NCI-H2196 (cell line): ENCODE measurements around the gene LSM3.

Source experiments
- DNase-seq: peaks from one replicate; lab custom pipeline; 2025; ENCODE audit not compliant: unreplicated experiment; lab: John Stamatoyannopoulos, UW

The LSM3 gene

DNA sequence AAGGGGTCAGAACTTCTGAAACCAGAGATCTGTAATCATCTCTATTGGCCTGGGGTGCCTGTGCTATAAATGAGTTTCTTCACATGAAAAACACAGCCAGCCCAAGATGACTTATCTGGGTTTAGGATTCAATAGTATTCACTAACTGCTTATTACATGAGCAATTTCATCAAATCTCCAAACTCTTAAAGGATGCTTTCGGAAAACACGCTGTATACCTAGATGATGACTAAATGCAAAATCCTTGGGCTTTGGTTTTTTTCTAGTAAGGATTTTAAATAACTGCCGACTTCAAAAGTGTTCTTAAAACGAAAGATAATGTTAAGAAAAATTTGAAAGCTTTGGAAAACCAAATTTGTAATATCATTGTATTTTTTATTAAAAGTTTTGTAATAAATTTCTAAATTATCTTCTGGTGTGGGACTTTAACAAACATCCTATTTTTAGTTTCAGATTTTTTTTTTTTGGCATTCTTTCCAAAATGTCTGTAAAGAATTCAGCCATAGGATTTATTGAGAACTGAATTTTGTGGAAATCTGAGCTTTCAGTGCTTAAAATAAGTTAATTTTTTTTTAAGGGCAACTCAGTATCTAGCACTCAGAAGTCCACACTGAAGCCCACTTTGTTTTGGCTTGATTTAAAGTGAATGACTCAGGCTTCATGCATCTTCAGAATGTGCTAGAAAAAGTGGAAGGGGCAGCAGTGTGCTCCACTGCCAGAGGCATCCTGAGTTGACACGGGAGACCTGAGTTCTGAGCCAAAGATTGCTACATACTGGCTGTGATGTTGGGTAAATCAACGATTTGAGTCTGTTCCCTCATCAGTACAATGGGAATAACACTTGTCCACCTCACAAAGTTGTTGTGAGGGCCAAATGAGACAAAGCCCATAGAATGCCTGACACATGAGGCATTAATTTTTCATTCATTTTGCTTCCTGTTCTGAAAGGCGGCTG is 35.1 kb upstream of the LSM3 start:
- DNase-seq = no peak

DNA sequence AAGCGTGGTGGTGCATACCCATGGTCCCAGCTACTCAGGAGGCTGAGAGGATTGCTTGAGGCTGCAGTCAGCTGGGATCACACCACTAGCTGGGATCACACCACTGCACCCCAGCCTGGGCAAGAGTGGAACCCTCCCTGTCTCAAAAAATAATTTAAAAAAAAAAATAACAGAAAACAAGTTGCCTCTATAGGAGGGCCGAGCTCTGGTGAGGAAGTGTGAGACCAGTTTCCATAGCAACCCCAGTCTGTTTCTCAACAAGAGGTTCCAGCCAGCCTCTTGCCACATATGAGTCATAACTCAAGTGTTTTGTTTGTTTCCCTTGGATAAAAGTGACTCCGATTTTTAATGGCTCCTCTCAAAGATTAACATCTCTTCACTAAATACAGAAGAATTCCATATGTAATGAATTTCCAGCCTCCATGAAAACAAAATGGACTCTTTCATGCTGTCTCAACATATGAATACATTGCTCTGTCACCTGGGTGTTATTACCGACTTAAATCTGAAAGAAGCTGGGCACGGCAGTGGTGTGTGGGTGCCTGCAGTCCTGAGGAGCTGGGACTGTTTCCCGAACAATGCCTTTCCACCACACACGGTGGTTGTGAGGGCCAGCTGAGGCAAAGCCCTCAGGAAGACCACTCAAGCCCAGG is 34.1 kb upstream of the LSM3 start:
- peak; percentile 73 for DNase-seq

DNA sequence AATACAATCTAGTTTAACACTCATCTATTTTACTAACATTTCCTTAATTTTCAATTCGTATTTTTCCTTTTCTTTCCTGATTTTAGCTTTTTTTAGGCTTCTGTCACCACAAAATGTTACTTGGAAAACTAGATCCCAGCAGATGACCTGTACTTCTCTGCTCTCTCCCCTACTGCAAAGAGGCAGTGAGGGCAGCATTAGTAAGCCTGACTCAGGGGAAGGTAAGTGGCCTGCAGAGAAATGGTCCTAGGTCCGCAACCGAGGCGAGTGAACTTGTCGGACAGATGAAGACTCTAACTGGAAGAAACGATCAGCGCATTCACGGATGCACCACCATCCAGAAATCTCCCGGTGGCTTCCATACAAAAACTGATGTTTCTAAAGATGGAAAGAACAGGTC is 33.4 kb upstream of the LSM3 start:
- DNase-seq = no peak

DNA sequence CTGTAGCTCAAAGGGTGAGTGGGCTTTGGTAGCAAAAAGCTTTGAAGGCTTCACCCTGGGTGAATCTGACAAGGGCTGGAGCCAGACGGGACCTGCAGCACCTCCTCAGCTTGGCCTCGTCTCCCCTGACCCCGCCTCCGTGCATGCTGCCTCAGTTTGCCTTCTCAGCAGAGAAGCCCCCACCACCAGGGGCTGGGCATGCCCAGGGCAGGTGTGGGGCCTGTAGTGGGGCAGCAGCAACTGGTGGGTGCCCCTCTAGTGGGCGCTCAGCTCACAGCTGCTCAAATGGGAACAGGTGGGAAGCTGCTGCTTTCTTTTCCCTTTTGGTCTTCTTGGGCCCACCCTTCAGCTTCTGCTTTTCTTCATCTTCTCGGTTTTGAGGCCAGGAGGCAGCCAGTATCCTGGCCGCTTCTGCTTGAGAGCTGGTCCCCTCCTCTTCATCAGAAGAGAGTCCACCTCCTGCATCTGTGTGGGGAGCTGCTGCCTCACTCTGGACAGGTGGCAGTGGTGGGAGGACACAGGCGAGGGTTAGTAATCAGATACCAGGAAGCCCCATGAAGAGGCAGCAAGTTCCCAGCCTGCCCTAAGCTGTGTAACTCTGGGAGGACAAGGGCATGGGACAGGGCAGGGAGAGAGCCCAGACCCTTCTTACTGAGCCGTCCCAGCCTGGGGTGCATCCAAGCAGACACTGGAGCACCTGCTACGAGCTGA is 32.8 kb upstream of the LSM3 start:
- DNase-seq = no peak

DNA sequence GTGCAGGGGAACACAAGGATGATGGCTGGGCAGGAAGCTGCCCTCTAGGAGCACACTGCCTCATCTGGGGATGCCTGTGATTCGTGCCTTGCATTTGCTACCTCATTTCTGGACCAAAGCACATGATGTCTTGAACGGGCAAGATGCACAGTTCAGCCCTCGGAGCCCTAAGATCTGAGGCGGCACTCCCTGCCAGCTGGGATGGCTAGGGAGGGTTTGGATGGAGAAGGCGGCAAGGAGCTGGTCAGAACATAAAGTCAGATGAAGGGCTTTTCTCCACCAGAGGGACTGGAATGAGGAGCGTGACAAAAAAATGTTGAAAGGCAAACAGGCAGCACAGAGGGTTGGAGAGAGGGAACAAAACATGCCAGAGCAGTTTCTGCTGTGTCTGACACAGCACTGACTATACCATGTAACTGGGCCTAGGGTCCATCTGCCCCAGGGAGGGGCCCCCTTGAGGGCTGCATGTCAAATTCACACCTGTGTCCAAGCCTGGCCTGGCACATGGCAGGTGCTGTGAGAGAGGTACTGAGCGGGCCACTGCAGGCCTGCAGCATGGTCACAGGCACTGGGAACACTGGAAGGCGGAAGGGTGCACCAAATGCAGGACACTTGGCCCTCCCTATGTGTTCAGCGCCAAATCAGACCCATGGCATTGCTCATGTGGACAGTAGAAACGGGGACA is 32.1 kb upstream of the LSM3 start:
- DNase-seq = no peak

DNA sequence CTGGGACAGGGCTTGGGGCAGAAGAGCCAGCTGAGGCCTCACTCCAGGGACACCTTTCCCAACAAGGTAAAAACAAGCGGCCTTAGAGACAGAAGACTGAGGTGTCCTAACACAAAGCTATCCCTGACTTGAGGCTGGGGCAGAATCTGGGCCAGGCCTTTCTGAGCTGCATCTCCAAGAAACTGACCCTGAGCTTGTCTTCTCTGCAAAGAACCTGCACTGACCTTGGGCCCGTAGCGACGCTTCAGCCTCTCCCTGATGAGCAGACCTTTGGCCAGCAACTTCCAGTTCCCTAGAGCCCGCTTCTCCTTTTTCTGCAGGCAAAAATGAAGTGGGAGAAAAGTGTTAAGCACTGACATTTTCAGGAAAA is 31.6 kb upstream of the LSM3 start:
- no peak for DNase-seq

DNA sequence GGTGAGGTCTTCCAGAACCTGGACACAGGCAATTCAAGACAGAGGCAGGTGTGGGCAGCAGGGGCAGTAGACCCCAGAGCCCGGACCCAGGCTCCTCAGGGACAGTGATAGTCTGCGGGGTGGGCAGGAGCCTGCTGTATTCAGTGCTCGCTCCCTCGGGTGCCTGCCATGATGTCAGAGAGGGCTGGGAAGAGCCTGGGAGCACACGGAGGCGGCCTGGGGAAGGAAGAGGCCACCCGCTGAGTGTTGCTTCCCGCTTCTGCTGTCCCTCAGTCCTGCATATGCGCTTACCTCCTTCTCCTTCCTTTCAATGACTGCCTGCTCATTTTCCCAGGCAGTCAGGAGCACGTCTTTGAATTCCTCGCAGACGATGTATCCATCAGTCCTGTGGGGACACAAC is 31.0 kb upstream of the LSM3 start:
- no peak for DNase-seq

DNA sequence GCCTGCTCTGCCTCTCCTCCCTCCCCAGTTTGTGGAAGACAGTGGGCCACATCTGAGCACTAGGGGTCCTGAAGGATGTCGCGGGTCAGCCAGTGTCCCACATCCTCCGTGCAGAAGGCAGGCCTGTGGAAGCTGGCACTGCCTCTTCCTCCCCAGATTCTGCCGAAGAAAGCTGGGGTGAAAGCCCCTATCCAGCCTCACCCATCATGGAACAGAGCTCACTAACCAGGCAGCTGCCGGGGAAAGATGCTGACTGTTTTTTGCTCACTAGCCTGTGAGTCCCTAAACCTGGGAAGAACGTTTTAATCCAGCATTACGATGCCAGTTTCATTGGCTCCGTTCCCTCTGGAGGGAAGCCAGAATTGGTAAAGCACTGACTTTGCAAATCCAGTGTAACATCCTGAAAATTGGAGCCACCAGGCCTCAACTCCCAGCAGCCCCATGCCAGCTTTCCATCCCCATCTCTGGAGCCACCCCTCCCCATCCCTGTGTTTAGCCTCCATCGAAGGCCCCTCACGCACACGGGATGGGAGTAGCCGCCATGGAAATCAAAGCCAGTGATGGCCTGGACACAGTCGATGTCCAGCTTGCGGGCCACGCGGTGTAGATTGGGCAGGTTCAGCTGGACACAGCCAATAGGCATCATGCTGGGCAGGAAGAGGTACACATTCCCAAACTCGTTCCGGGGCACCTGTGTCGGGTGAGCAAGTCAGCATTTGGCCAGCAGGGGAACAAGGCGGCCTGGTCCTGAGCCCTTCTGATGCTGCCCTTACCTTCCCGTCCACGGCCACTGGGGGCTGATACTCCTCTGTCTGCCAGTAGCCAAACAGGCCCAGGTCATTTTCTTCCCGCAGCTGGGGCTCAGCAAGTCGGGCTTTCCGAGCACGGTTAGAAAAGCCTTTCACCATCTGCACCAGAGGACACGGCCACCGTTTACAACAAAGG is 30.3 kb upstream of the LSM3 start:
- DNase-seq = peak; percentile 13

DNA sequence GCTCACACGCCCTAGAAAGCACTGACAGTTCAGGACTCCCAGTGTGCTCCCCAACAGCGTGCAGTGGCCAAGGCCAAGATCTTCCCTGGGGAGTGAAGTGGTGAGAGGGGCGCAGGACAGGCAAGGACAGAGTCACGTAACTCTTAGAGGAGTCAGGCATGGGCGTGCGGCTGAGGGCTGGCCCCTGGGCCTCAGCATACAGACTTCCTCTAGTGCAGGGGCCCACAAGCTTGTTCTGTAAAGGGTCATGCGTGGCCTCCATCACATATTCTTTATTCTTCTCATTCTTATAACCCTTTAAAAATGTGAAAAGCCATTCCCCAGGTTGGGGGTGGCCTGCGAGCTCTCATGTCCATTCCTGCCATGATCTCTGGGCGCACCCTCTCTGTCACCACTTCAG is 28.5 kb upstream of the LSM3 start:
- DNase-seq = no peak

DNA sequence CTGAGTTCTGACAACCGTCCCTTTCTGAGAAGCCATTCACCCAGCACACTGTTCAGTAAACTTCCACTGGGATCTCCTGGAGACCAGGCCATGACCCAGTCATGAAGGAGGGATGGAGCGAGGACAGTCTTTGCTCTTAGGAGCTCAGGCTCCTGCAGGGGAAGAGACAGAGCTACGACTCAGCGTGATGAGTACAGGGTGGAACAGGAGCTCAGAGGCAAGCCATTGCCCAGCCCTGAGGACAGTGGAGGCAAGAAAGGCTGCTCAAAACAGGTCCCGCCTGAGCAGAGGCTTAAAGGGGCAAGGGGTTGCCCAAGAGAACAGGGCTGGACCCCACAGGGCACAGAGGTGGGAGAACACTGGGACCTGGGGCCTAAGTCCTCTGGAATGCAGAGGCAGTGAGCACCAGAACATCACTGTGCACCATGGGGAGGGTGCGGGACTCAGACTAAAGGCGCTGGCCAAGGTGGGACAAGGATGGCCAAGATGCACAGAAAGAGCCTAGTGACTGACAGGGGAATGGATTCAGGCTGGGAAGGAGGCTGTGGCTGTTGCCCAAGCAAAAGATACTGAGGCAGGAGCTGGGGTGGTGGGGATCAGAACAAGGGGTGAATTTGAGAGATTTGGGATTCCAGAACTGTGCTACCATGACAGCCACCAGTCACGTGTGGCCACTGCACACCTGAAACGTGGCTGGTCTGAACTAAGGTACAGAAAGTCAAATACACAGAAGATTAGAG is 28.0 kb upstream of the LSM3 start:
- no peak for DNase-seq

DNA sequence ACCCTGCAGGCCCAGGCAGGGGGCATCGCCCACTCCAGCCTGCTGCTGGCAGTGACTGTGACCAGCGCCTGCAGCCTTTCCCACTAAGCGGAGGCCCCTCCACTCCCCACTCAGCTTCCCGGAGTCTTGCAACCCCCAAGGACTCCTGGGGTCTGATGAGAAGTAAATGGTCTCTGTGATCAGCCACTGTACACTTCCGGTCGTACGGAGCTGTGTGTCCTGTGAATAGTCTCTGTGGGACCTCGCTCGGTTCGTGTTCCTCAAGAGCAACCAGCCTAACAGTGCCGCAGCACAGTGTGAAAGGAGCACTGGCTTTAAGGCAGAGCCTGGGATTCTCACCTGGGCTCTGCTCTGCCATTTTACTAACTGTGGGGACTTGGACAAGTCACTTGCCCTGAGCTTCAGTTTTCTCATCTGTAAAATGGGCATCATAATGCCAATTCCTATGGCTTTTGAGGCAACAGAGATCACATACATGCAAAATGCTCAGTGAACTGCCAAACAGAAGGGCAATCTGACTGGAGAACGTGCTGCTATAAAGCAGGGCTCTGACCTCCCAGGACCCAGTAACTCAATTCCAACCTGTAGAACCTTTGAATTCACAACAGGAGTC is 27.0 kb upstream of the LSM3 start:
- no peak for DNase-seq

DNA sequence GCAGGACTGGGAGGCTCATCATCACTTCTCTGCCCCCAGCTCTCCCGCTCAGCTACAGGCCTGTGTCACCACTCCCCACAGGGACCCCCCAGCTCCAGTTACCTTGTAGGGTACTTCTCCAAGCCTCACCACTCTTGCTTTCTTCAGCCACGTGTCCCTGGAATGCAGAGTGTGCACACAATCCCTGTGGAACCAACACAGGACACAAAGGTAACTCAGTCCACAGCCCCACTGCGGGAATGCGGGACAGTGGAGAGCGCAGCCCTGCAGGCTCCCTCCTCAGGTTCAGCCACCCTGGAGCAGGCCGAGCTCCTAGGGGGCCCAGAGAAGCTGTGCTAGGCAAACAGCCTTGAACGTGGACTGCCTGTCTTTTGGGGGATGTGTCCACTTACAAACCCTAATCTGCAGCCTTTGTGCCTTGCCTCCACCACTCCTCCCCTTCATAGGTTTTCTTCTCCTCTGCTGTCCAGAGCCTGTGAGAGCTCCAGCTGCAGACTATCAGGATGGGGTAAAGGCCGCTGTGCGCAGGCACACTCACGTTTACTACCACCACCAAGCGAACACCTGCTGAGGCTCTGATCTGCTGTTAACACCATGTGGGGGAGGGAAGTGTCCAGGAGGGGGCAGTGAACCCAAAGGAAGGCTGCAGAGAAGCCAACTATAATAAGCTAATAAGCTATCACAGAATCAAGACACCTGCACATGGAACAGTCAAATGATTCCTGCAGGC is 26.2 kb upstream of the LSM3 start:
- DNase-seq = peak; percentile 6

DNA sequence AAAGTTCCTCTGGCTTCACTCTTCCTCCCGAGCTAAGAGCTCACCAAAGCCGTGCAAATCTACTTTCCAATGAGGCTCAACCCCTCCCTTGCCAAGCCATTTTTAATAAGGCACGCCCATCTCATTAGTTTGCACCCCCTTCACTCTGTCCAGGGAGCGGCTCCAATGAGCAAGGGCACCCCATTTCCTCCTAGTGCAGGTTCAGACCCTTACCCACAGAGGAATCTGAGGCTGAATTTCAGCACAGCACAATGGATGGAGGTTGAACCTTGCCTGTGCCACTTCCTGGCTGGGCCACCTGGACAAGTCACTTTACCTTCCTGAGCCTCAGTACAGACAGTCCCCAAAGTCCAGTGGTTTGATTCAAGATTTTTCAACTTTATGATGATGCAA is 25.7 kb upstream of the LSM3 start:
- no peak for DNase-seq

DNA sequence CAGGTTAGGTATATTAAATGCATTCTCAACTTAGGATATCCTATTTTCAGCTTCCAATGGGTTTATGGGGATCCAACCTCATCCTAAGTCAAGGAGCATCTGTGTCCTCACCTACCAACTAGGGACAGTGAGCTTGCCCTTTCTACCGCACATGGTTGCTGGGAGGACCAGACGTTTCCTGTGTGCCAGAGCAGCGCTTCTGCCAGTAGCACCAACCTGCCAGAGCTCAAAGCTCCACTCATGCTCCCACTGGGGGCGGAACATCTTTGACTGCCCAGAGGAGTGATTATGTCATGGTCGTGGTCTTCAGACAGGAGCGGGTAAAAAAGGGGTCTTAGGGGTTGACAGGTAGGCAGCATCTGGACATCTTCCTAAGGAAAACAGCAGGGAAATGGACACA is 25.0 kb upstream of the LSM3 start:
- no peak for DNase-seq

DNA sequence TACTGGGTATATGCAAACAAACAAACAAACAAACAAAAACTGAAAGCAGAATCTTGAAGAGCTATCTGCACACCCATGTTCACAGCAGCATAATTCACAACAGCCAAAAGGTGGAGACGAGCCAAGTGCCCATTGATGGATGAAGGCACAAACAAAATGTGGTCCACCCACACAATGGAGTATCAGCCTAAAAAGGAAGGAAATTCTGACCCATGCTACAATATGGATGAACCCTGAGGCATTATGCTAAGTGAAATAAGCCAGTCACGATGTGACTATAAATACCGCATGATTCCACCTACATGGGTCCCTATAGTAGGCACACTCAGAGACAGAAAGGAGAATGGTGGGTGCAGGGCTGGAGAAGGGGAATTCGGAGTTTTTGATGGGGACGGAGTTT is 24.3 kb upstream of the LSM3 start:
- no peak for DNase-seq

DNA sequence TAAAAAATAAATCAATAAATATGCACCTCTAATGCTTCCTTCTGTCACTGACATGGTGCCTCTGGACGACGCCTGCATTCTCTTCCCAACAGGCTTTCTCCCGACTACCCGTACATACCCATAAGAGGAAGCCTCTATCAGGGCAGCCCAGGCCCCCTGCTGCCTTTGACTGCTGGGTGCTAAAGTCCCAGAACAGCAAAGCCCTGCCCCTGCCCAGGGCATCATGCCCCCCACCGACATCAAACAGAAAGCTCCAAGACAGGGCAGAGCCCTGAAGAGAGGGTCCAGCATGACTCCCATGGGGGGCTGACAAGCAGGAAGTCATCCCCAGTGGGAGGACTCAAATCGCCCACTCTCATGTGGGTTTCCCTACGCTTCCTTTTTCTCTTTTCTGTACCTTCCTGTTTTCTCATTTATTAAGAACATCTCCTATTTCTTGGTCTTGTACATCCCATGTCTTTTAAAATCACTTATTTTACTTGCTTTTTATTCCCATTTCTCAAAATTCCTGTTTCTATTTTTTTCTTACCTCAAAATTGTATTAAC is 23.6 kb upstream of the LSM3 start:
- no peak for DNase-seq

DNA sequence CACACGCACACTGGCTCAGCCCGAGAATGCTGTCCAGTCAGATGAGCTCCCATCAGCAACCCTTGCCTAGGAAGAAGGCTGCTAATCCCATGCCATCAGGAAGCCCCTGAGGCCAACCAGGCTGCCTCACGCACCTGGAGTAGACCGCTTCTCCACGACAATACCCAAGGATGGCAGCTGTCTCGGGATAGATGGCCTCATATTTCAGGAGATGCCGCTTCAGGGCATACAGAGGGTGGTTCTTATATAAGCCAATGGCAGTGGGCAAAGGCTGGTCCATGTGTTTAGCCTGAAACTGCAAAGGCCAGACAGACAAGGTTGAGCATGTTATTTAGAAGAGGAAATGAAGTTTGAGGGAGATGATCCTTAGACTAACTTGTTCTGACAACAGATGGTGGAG is 22.4 kb upstream of the LSM3 start:
- no peak for DNase-seq

DNA sequence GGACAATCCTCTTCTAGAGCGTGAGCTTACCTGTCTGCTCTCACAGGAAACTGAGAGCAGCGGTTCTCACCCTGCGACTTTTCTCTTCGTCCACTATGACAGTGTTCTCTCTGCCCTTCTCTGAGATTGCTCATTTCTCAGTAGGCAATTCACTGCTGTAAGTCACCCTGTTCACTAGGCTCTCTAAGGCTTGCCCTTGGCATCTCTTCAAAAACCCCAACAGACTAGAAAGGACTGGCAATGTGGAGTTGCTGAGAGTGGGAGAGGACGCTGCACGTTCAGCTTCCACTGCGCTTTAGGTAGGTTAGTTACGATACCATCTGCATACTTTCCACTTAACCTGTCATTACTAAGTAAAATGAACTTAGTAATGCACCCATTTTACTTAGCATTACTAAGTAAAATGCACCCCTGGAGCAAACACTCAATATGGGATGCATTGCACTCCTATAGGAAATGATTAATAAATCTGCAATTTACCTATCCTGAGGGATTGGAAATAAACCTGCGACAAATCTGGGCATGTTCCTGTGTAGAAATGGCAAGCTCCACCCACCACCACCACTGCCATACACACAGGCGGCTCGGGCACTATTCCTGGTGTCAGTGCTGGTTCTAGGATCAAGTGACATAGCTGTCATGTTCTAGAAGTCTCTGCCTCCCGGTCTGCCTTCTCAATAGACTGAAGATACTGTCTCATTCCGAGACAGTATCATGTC is 21.6 kb upstream of the LSM3 start:
- DNase-seq = no peak
